Stimulated activated CD4-positive, alpha-beta T cell treated with anti-CD3 and anti-CD28 coated beads, TNF-alpha, amount 100 ng/mL, for 48 hours (primary cell): ENCODE data around the gene WDR46.
A peak's percentile ranks its signal among the peaks of the same experiment; 100 is the strongest.

Experiments
- DNase-seq, 3 donors: peaks; one replicate each; pipeline ENCODE4 v3.0.0-alpha.2; 2020; ENCODE audit warnings: low read depth in 3 of 3

WDR46 gene

GRCh38 chr6:33313709-33314514 lies 24.9 kb upstream of the WDR46 start, which contains the start of gene TAPBP:
TAPBP (minus strand) TSS chr6:33314078; CDS start chr6:33314041, 37 bp downstream.
- peak; percentile 62 to 75 (median 63) for DNase-seq

- peak in 1 of 3 donors; percentile 40 for DNase-seq
Observed at GRCh38 chr6:33313105-33313708, 24.2 kb upstream of the WDR46 start.

GRCh38 chr6:33312361-33313104 lies 23.5 kb upstream of the WDR46 start:
- peak in 1 of 3 donors; percentile 80 for DNase-seq

- no peak for DNase-seq
Observed at GRCh38 chr6:33306356-33306755, 17.3 kb upstream of the WDR46 start.

GRCh38 chr6:33305052-33305451 lies 16.0 kb upstream of the WDR46 start:
- no peak for DNase-seq

GRCh38 chr6:33304216-33304615 lies 15.2 kb upstream of the WDR46 start:
- DNase-seq: no peak

- DNase-seq: no peak
Observed at GRCh38 chr6:33301877-33302276, 12.8 kb upstream of the WDR46 start.

- peak; percentile 88 to 91 (median 90) for DNase-seq
Observed at GRCh38 chr6:33299237-33299944, 10.4 kb upstream of the WDR46 start.

GRCh38 chr6:33298773-33299236 lies 9.8 kb upstream of the WDR46 start, which contains the start of gene RGL2:
RGL2 (minus strand) TSS chr6:33298942; CDS start chr6:33298610, 332 bp downstream.
- DNase-seq: peak in 1 of 3 donors; percentile 47

GRCh38 chr6:33297956-33298772 lies 9.1 kb upstream of the WDR46 start:
- DNase-seq: peak in 1 of 3 donors; percentile 48

GRCh38 chr6:33297406-33297955 lies 8.4 kb upstream of the WDR46 start:
- no peak for DNase-seq

- DNase-seq: no peak
Observed at GRCh38 chr6:33296797-33297405, 7.9 kb upstream of the WDR46 start.

GRCh38 chr6:33295621-33296369 lies 6.8 kb upstream of the WDR46 start:
- DNase-seq: no peak

- no peak for DNase-seq
Observed at GRCh38 chr6:33294086-33294823, 5.2 kb upstream of the WDR46 start.

GRCh38 chr6:33292996-33293682 lies 4.1 kb upstream of the WDR46 start:
- DNase-seq: no peak

GRCh38 chr6:33290459-33290858 lies 1.4 kb upstream of the WDR46 start:
- no peak for DNase-seq

GRCh38 chr6:33289784-33290315 lies 811 bp upstream of the WDR46 start:
- DNase-seq: no peak
